ENCODE measurements around the gene YIPF3. TPM values are rescaled to one million over a fixed set of nuclear protein-coding genes. Genes with fewer than 3 reads are reported as not detected.
A peak's percentile ranks its signal among the peaks of the same experiment; 100 is the strongest.

The YIPF3 gene
- total RNA-seq, 1 experiment from 2014 or later: 65.1 TPM

- intact Hi-C loops (cut with micrococcal nuclease): loop anchor here (2.0 to 5.0 kb wide), 3 partner anchors 17 to 595 kb away; partner anchors contain the start of gene ZNF318
- Mint-ChIP-seq H3K27me3 (ENCODE audit: insufficient read depth, unreplicated experiment) (no peaks in the 10 kb centered on the region), H3K27ac (ENCODE audit: low read depth, unreplicated experiment) (peak overlapping the region; percentile 88), H3K4me3 (ENCODE audit: unreplicated experiment) (peak overlapping the region; percentile 43), H3K4me1 (ENCODE audit: insufficient read depth, unreplicated experiment) (peaks cover 43% of the 10 kb centered on the region), H3K9me3 (ENCODE audit: unreplicated experiment) (no peaks in the 10 kb centered on the region), H3K36me3 (ENCODE audit: insufficient read depth, unreplicated experiment) (peaks cover 69% of the 10 kb centered on the region)
- POLR2A ChIA-PET: interaction anchor here (0.6 to 9.6 kb wide), 6 partner anchors 9 to 139 kb away, joined by 3 to 209 read pairs (median 4); partner anchors contain the start of genes DLK2, POLR1C, TJAP1 and YIPF3
- TF ChIP-seq CTCF (IDR thresholded peaks at IDR 0.05; ENCODE audit: unreplicated experiment): no peak
- no peak for DNase-seq (ENCODE audit: unreplicated experiment)
- CTCF ChIA-PET: interaction anchor here (0.5 to 9.0 kb wide), 14 partner anchors 8 to 1097 kb away, joined by 3 to 102 read pairs (median 5); partner anchors contain the start of genes DLK2 and TJAP1
- no TSS peak for BruUV-seq (replicated peaks)
These were observed 19.0 kb downstream of the YIPF3 start for GRCh38 chr6:43497689-43498088.

- no peak for TF ChIP-seq CTCF (IDR thresholded peaks at IDR 0.05; ENCODE audit: unreplicated experiment)
- POLR2A ChIA-PET: interaction anchor here (0.6 to 9.6 kb wide), 14 partner anchors 10 to 487 kb away, joined by 3 to 209 read pairs (median 13); partner anchors contain the start of genes DLK2, LRRC73, POLR1C and TJAP1
- Mint-ChIP-seq H3K4me1 (ENCODE audit: insufficient read depth, unreplicated experiment) (peaks cover 49% of the 10 kb centered on the region), H3K4me3 (ENCODE audit: unreplicated experiment) (peak overlapping the region; percentile 43), H3K36me3 (ENCODE audit: insufficient read depth, unreplicated experiment) (peaks cover 63% of the 10 kb centered on the region), H3K27ac (ENCODE audit: low read depth, unreplicated experiment) (peak overlapping the region; percentile 88), H3K9me3 (ENCODE audit: unreplicated experiment) (no peaks in the 10 kb centered on the region), H3K27me3 (ENCODE audit: insufficient read depth, unreplicated experiment) (no peaks in the 10 kb centered on the region)
- intact Hi-C loops (cut with micrococcal nuclease): loop anchor here (2.0 to 5.0 kb wide), 3 partner anchors 16 to 595 kb away; partner anchors contain the start of gene ZNF318
- CTCF ChIA-PET: interaction anchor here (0.5 to 9.0 kb wide), 25 partner anchors 8 to 1097 kb away, joined by 3 to 102 read pairs (median 5); partner anchors contain the start of genes DLK2, TJAP1 and YIPF3
- DNase-seq (ENCODE audit: unreplicated experiment): no peak
- BruUV-seq (replicated peaks): no TSS peak
These were observed 19.7 kb downstream of the YIPF3 start for GRCh38 chr6:43497129-43497396.

- no peaks in the 10 kb centered on the region for H3K27me3 Mint-ChIP-seq (ENCODE audit: insufficient read depth, unreplicated experiment)
- CTCF ChIA-PET: interaction anchor here (0.6 to 9.0 kb wide), 36 partner anchors 9 to 666 kb away, joined by 3 to 102 read pairs (median 4); partner anchors contain the start of genes DLK2, TJAP1, YIPF3 and ZNF318
- DNase-seq (ENCODE audit: unreplicated experiment): peak; percentile 88
- TF ChIP-seq CTCF (IDR thresholded peaks at IDR 0.05; ENCODE audit: unreplicated experiment): peak; percentile 91
- no peaks in the 10 kb centered on the region for H3K9me3 Mint-ChIP-seq (ENCODE audit: unreplicated experiment)
- peak overlapping the region; percentile 43 for H3K4me3 Mint-ChIP-seq (ENCODE audit: unreplicated experiment)
- POLR2A ChIA-PET: interaction anchor here (0.6 to 9.6 kb wide), 23 partner anchors 10 to 486 kb away, joined by 3 to 209 read pairs (median 6); partner anchors contain the start of genes ABCC10, DLK2, LRRC73 and POLR1C
- H3K27ac Mint-ChIP-seq (ENCODE audit: low read depth, unreplicated experiment): peak overlapping the region; percentile 88
- intact Hi-C loops (cut with micrococcal nuclease): loop anchor here (1.0 to 5.0 kb wide), 4 partner anchors 16 to 594 kb away; partner anchors contain the start of gene ZNF318
- peaks cover 53% of the 10 kb centered on the region for H3K4me1 Mint-ChIP-seq (ENCODE audit: insufficient read depth, unreplicated experiment)
- no TSS peak for BruUV-seq (replicated peaks)
- peaks cover 57% of the 10 kb centered on the region for H3K36me3 Mint-ChIP-seq (ENCODE audit: insufficient read depth, unreplicated experiment)
These were observed 20.2 kb downstream of the YIPF3 start for GRCh38 chr6:43496370-43497128.

GRCh38 chr6:43495409-43495941 is 21.3 kb downstream of the YIPF3 start:
- CTCF ChIA-PET: interaction anchor here (0.5 to 9.0 kb wide), 32 partner anchors 10 to 441 kb away, joined by 3 to 102 read pairs (median 4); partner anchors contain the start of genes ABCC10, DLK2, TJAP1 and YIPF3
- peak overlapping the region; percentile 43 for H3K4me3 Mint-ChIP-seq (ENCODE audit: unreplicated experiment)
- H3K36me3 Mint-ChIP-seq (ENCODE audit: insufficient read depth, unreplicated experiment): peaks cover 47% of the 10 kb centered on the region
- DNase-seq (ENCODE audit: unreplicated experiment): peak; percentile 76
- peak overlapping the region; percentile 88 for H3K27ac Mint-ChIP-seq (ENCODE audit: low read depth, unreplicated experiment)
- H3K27me3 Mint-ChIP-seq (ENCODE audit: insufficient read depth, unreplicated experiment): no peaks in the 10 kb centered on the region
- POLR2A ChIA-PET: interaction anchor here (0.6 to 9.6 kb wide), 21 partner anchors 9 to 233 kb away, joined by 3 to 209 read pairs (median 6); partner anchors contain the start of genes ABCC10, DLK2, LRRC73 and POLR1C
- BruUV-seq (replicated peaks): no TSS peak
- intact Hi-C loops (cut with micrococcal nuclease): loop anchor here (5.0 kb wide), 2 partner anchors 128 to 593 kb away; partner anchors contain the start of gene ZNF318
- no peaks in the 10 kb centered on the region for H3K9me3 Mint-ChIP-seq (ENCODE audit: unreplicated experiment)
- peak; percentile 30 for TF ChIP-seq CTCF (IDR thresholded peaks at IDR 0.05; ENCODE audit: unreplicated experiment)
- peaks cover 53% of the 10 kb centered on the region for H3K4me1 Mint-ChIP-seq (ENCODE audit: insufficient read depth, unreplicated experiment)
